ENCODE results near the gene SMIM35. TPM values are rescaled to one million over a fixed set of nuclear protein-coding genes. Genes with fewer than 3 reads are reported as not detected.
"Not testable (repeated sequence)": the region's sequence is repeated elsewhere in the genome, so short reads cannot be mapped to it uniquely, and the experiment has no call there.

SMIM35 gene
- polyA plus RNA-seq, 1 donor: 0.46 TPM

- H3K27ac ChIP-seq (ENCODE audit: low read length): no peak overlapping the region
- no CpG with 5 or more reads among the region's 4 CpGs for WGBS (ENCODE audit: insufficient coverage, low lambda C conversion rate)
Measured at GRCh38 chr11:118008271-118008911, 78.4 kb downstream of the SMIM35 start.

DNA sequence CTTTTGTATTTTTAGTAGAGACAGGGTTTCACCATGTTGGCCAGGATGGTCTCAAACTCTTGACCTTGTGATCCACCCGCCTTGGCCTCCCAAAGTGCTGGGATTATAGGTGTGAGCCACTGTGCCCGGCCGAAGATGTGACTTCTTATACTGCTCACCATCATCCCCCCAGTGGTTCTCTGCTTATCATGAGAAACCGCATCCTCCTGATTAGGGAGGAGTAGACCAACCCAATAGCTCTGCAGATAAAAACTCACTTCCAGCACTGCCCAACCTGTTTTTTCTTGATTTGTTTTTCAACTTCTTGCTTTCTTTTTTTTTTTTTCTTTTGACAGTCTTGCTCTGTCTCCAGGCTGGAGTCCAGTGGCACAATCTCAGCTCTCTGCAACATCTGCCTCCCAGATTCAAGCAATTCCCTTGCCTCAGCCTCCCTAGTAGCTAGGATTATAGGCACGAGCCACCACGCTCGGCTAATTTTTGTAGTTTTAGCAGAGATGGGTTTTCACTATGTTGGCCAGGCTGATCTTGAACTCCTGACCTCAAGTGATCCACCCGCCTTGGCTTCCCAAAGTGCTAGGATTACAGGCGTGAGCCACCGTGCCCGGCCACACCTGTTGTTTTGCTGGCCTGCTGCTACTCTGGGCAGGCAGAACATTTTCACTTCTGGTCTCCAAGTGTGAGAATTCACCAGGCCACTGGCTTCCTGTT is 79.0 kb downstream of the SMIM35 start:
- 67% methylated on average over 1 of the region's 11 CpGs for WGBS (ENCODE audit: insufficient coverage, low lambda C conversion rate)
- H3K27ac ChIP-seq (ENCODE audit: low read length); H3K4me3 ChIP-seq (ENCODE audit: low read length); H3K36me3 ChIP-seq (ENCODE audit: control insufficient read depth, insufficient read depth, low read length); H3K27me3 ChIP-seq (ENCODE audit: control insufficient read depth, insufficient read depth, low read length); H3K9me3 ChIP-seq (ENCODE audit: control insufficient read depth, low read depth, low read length); DNase-seq: not testable (repeated sequence)
- H3K4me1 ChIP-seq (ENCODE audit: control insufficient read depth, insufficient read depth, low read length): peaks cover 34% of the 10 kb centered on the region

More at GRCh38 chr11:118008271-118008911, 78.4 kb downstream of the SMIM35 start:
- no peaks in the 10 kb centered on the region for H3K27me3 ChIP-seq (ENCODE audit: control insufficient read depth, insufficient read depth, low read length)
- no peaks in the 10 kb centered on the region for H3K9me3 ChIP-seq (ENCODE audit: control insufficient read depth, low read depth, low read length)
- peaks cover 30% of the 10 kb centered on the region for H3K4me1 ChIP-seq (ENCODE audit: control insufficient read depth, insufficient read depth, low read length)
- no peak overlapping the region for H3K4me3 ChIP-seq (ENCODE audit: low read length)
- DNase-seq: no peak
- H3K36me3 ChIP-seq (ENCODE audit: control insufficient read depth, insufficient read depth, low read length): no peaks in the 10 kb centered on the region

- H3K4me1 ChIP-seq (ENCODE audit: control insufficient read depth, insufficient read depth, low read length): peaks cover 29% of the 10 kb centered on the region
- H3K27me3 ChIP-seq (ENCODE audit: control insufficient read depth, insufficient read depth, low read length): no peaks in the 10 kb centered on the region
- no peaks in the 10 kb centered on the region for H3K9me3 ChIP-seq (ENCODE audit: control insufficient read depth, low read depth, low read length)
- no CpG with 5 or more reads among the region's 5 CpGs for WGBS (ENCODE audit: insufficient coverage, low lambda C conversion rate)
- no peak overlapping the region for H3K27ac ChIP-seq (ENCODE audit: low read length)
- H3K36me3 ChIP-seq (ENCODE audit: control insufficient read depth, insufficient read depth, low read length): no peaks in the 10 kb centered on the region
- H3K4me3 ChIP-seq (ENCODE audit: low read length): no peak overlapping the region
- DNase-seq: no peak
Measured at GRCh38 chr11:118007040-118007439, 79.7 kb downstream of the SMIM35 start.

DNA sequence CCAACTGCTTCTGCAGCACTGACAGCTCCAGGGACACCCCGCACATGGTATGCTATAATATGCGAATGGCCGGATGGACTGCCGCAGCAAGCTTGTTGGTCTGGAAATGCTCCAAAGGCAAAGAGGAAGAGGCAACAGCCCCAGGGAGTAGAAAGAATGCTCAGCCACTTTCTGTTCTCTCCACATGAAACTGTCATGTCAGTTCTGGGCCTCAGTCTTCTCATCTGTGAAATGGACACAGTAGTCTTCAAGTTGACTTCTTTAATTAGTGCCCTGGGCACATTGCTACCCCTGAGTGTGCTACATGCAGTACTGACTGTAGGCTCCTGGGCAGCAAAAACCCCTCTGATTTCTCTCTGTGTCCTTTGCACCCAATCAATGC is 80.6 kb downstream of the SMIM35 start:
- no CpG with 5 or more reads among the region's 4 CpGs for WGBS (ENCODE audit: insufficient coverage, low lambda C conversion rate)
- H3K9me3 ChIP-seq (ENCODE audit: control insufficient read depth, low read depth, low read length): no peaks in the 10 kb centered on the region
- no peak overlapping the region for H3K27ac ChIP-seq (ENCODE audit: low read length)
- peaks cover 23% of the 10 kb centered on the region for H3K4me1 ChIP-seq (ENCODE audit: control insufficient read depth, insufficient read depth, low read length)
- H3K4me3 ChIP-seq (ENCODE audit: low read length): no peak overlapping the region
- no peaks in the 10 kb centered on the region for H3K27me3 ChIP-seq (ENCODE audit: control insufficient read depth, insufficient read depth, low read length)
- DNase-seq: no peak
- no peaks in the 10 kb centered on the region for H3K36me3 ChIP-seq (ENCODE audit: control insufficient read depth, insufficient read depth, low read length)

- Histone ChIP-seq H3K9me3 (ENCODE audit: control insufficient read depth, low read depth, low read length) (no peaks in the 10 kb centered on the region), H3K36me3 (ENCODE audit: control insufficient read depth, insufficient read depth, low read length) (no peaks in the 10 kb centered on the region), H3K27ac (ENCODE audit: low read length) (no peak overlapping the region), H3K27me3 (ENCODE audit: control insufficient read depth, insufficient read depth, low read length) (no peaks in the 10 kb centered on the region), H3K4me1 (ENCODE audit: control insufficient read depth, insufficient read depth, low read length) (peaks cover 16% of the 10 kb centered on the region), H3K4me3 (ENCODE audit: low read length) (no peak overlapping the region)
- 76% methylated on average over 2 of the region's 12 CpGs for WGBS (ENCODE audit: insufficient coverage, low lambda C conversion rate)
- no peak for DNase-seq
Measured at GRCh38 chr11:118005224-118006152, 81.3 kb downstream of the SMIM35 start.

- H3K9me3 ChIP-seq (ENCODE audit: control insufficient read depth, low read depth, low read length): no peaks in the 10 kb centered on the region
- peaks cover 11% of the 10 kb centered on the region for H3K4me1 ChIP-seq (ENCODE audit: control insufficient read depth, insufficient read depth, low read length)
- WGBS (ENCODE audit: insufficient coverage, low lambda C conversion rate): no CpG with 5 or more reads among the region's 7 CpGs
- DNase-seq: no peak
- no peak overlapping the region for H3K4me3 ChIP-seq (ENCODE audit: low read length)
- no peak overlapping the region for H3K27ac ChIP-seq (ENCODE audit: low read length)
- no peaks in the 10 kb centered on the region for H3K27me3 ChIP-seq (ENCODE audit: control insufficient read depth, insufficient read depth, low read length)
- no peaks in the 10 kb centered on the region for H3K36me3 ChIP-seq (ENCODE audit: control insufficient read depth, insufficient read depth, low read length)
Measured at GRCh38 chr11:118004543-118005223, 82.1 kb downstream of the SMIM35 start.

GRCh38 chr11:118003456-118003855 is 83.3 kb downstream of the SMIM35 start:
- DNase-seq: no peak
- H3K9me3 ChIP-seq (ENCODE audit: control insufficient read depth, low read depth, low read length): no peaks in the 10 kb centered on the region
- H3K27me3 ChIP-seq (ENCODE audit: control insufficient read depth, insufficient read depth, low read length): no peaks in the 10 kb centered on the region
- peaks cover 12% of the 10 kb centered on the region for H3K4me1 ChIP-seq (ENCODE audit: control insufficient read depth, insufficient read depth, low read length)
- WGBS (ENCODE audit: insufficient coverage, low lambda C conversion rate): 83% methylated on average over 2 of the region's 4 CpGs
- H3K36me3 ChIP-seq (ENCODE audit: control insufficient read depth, insufficient read depth, low read length): no peaks in the 10 kb centered on the region
- H3K27ac ChIP-seq (ENCODE audit: low read length): no peak overlapping the region
- H3K4me3 ChIP-seq (ENCODE audit: low read length): no peak overlapping the region

DNA sequence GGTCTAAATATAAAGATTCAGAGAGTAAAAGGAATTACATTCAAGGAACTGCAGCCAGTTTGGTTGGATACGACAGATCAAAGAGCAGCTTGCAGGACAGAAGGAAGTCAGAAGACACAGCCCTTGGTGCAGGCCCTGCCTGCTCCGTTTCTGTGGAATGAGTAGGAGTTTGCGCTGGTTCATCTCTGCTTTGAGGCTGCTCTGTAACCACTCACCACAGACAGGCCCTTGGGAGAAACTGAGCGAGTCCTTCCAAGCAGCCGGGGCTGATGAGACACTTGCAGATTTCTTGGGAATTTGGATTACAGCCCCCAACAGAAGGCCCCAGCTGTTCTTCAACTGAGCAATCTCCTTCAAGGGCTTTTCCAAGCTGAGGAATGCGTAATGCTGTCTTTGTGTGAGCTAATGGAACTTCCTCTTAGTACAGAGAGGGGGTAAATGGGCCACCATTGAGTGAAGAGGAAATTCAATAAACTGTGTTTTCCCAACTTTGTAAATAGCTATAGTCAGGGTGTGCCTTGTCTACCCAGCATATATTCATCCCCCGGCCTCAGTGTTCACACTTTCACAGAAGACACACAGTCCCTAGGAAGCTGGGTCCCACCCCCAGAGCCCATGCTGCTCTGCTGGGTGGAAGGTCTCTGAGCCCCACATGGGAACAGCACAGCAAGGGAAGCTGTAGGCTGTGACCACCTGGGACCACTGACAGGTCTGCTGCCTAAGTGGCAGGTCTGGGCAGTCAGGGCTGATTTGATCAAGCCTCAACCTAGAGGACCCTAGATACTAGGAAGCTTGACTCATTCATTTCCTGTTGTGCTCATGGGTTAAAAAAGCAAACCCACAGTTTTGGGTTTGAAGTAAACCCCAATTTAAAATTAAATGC is 84.0 kb downstream of the SMIM35 start:
- peak; percentile 56 to 63 for DNase-seq
- H3K4me1 ChIP-seq (ENCODE audit: control insufficient read depth, insufficient read depth, low read length): peaks cover 12% of the 10 kb centered on the region
- H3K9me3 ChIP-seq (ENCODE audit: control insufficient read depth, low read depth, low read length): no peaks in the 10 kb centered on the region
- no CpG with 5 or more reads among the region's 7 CpGs for WGBS (ENCODE audit: insufficient coverage, low lambda C conversion rate)
- H3K36me3 ChIP-seq (ENCODE audit: control insufficient read depth, insufficient read depth, low read length): no peaks in the 10 kb centered on the region
- no peak overlapping the region for H3K4me3 ChIP-seq (ENCODE audit: low read length)
- peak overlapping the region; percentile 68 for H3K27ac ChIP-seq (ENCODE audit: low read length)
- H3K27me3 ChIP-seq (ENCODE audit: control insufficient read depth, insufficient read depth, low read length): no peaks in the 10 kb centered on the region

DNA sequence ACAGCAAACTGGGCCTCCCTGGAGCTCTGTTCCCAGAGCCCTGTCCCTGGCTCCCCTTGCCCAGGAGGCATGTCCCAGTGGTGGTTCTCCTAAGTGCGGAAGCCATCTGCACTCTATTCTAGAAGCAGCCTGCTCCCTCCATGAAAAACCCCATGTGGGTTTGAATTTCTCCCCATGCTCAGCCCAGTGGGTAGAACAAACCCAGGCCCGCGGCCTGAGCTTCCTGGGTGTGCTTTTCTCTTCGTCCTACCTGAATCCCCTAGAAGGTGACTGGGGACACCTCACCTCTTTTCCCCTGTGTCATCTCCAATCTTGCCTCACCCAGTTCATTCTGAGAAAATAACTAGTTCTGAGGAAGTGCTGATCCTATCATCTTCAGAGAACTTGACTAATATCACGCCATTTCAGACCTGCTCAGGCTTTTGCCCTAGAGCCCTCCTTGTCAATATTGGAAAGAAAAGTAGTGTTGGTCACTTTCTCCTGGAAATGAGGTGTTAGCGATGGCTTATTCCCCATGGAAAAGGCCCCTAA is 84.7 kb downstream of the SMIM35 start:
- Histone ChIP-seq H3K4me1 (ENCODE audit: control insufficient read depth, insufficient read depth, low read length) (peaks cover 12% of the 10 kb centered on the region), H3K9me3 (ENCODE audit: control insufficient read depth, low read depth, low read length) (no peaks in the 10 kb centered on the region), H3K36me3 (ENCODE audit: control insufficient read depth, insufficient read depth, low read length) (no peaks in the 10 kb centered on the region), H3K27me3 (ENCODE audit: control insufficient read depth, insufficient read depth, low read length) (no peaks in the 10 kb centered on the region), H3K4me3 (ENCODE audit: low read length) (no peak overlapping the region), H3K27ac (ENCODE audit: low read length) (no peak overlapping the region)
- DNase-seq: no peak
- WGBS (ENCODE audit: insufficient coverage, low lambda C conversion rate): no CpG with 5 or more reads among the region's 6 CpGs

All from large intestine (tissue), 3 donors.